ENCODE data around the gene ZNF48. TPM values are rescaled to one million over a fixed set of nuclear protein-coding genes. Genes with fewer than 3 reads are reported as not detected.

ZNF48 gene
- polyA plus RNA-seq, 3 donors: 15.0 to 16.5 (median 15.9) TPM

- DNase-seq: no peak
These were observed 6.7 kb downstream of the ZNF48 start for GRCh38 chr16:30401768-30402425.

- no peak for DNase-seq
These were observed 11.5 kb downstream of the ZNF48 start for GRCh38 chr16:30406795-30407101.

GRCh38 chr16:30407102-30407803 is 12.0 kb downstream of the ZNF48 start, which contains the start of gene ZNF771:
Gene ZNF771, plus strand, starts transcription at chr16:30407606. Its CDS starts 448 bp downstream, at chr16:30408054.
- peak; percentile 92 for DNase-seq

GRCh38 chr16:30407804-30408534 is 12.7 kb downstream of the ZNF48 start:
- DNase-seq: no peak

GRCh38 chr16:30409125-30410060 is 14.2 kb downstream of the ZNF48 start:
- peak; percentile 89 for DNase-seq

GRCh38 chr16:30413112-30413806 is 18.0 kb downstream of the ZNF48 start:
- DNase-seq: no peak

GRCh38 chr16:30414159-30414558 is 18.9 kb downstream of the ZNF48 start:
- no peak for DNase-seq

- DNase-seq: no peak
These were observed 20.9 kb downstream of the ZNF48 start for GRCh38 chr16:30416047-30416603.

GRCh38 chr16:30416624-30417528 is 21.7 kb downstream of the ZNF48 start:
- DNase-seq: no peak

- peak; percentile 91 for DNase-seq
These were observed 22.5 kb downstream of the ZNF48 start for GRCh38 chr16:30417529-30418349.

- no peak for DNase-seq
These were observed 23.3 kb downstream of the ZNF48 start for GRCh38 chr16:30418350-30419181.

GRCh38 chr16:30421010-30421409 is 25.8 kb downstream of the ZNF48 start:
- DNase-seq: no peak

- no peak for DNase-seq
These were observed 32.8 kb downstream of the ZNF48 start for GRCh38 chr16:30428055-30428454.

GRCh38 chr16:30429418-30429677 is 34.1 kb downstream of the ZNF48 start:
- no peak for DNase-seq

GRCh38 chr16:30429678-30430427 is 34.6 kb downstream of the ZNF48 start, which contains the start of gene DCTPP1:
Gene DCTPP1, minus strand, starts transcription at chr16:30430030. Its CDS starts 50 bp downstream, at chr16:30429980.
- DNase-seq: peak; percentile 99

- DNase-seq: no peak
These were observed 35.3 kb downstream of the ZNF48 start for GRCh38 chr16:30430428-30430970.

- no peak for DNase-seq
These were observed 39.6 kb downstream of the ZNF48 start for GRCh38 chr16:30434852-30435251.

Data from renal pelvis (tissue), 4 donors.